Mononuclear cell (primary cell): Measurements from ENCODE around the gene C1orf94. TPM values are rescaled to one million over a fixed set of nuclear protein-coding genes. Genes with fewer than 3 reads are reported as not detected.

Source experiments
- H3K27me3 ChIP-seq: 2 replicates; pipeline ENCODE4 v1.6.0; 2011; ENCODE audit warnings: low read length, control low read depth; ENCODE audit not compliant: insufficient read depth
- H3K4me1 ChIP-seq: 2 replicates; pipeline ENCODE4 v1.5.1; 2011; ENCODE audit warnings: mild to moderate bottlenecking, low read length, control low read depth; ENCODE audit not compliant: insufficient read depth
- H3K4me3 ChIP-seq: 2 replicates; pipeline ENCODE4 v1.5.1; 2011; ENCODE audit warnings: mild to moderate bottlenecking, low read length, moderate library complexity
- H3K9me3 ChIP-seq: 2 replicates; pipeline ENCODE4 v1.5.1; 2011; ENCODE audit warnings: low read depth, mild to moderate bottlenecking, control low read depth, low read length
- total RNA-seq: library from RNA; depleted of rRNA; stranded (reverse); fragments of >200 nt; gene quantifications from one replicate; pipeline ENCODE4 v1.2.3, GENCODE V29; 2012

Gene C1orf94
- total RNA-seq = not detected

DNA sequence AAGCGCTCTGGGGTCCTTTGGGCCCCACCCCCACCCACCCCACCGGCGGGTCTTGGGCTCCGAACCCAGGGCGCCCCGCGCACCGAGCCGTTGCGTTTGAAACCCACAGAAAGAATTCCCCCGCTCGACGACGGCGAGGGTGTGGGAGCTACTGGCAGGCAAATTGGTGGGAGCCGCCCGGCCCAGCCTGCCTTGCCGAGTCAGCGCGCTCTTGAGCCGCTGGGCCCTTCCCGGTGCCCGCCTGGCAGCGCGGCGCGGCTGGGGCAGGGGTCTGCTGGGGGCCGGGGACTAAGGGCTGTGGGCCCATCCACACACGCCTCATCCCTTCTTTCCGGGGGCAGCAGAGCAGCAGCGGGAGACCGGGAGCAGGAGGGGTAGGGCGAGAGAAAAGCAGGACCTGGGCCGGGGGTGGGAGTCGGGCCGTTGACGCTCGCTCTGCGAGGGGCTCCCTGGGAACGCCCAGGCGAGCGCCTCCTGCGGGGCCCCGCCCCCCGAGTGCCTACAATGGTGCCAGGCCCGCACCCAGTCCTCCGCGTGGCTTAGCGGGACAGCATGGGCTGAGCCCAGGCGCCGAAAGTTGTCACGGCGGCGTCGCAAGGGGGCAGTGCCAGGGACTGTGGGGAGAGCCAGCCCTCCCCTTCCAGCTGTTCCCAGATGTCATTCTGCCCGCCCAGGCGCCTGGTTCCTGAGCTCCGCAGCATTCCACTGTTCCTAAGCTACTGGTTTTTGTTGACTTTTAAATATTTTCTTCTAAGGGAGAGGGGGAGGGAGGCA is at the start of gene C1orf94:
Gene C1orf94 (plus strand): TSS at position 78 of the 774 bp plus-strand sequence. CDS start 883 bp downstream, outside the sequence.
- Histone ChIP-seq H3K4me1 (no peaks in the 10 kb centered on the region), H3K9me3 (no peaks in the 10 kb centered on the region), H3K27me3 (peaks cover 28% of the 10 kb centered on the region), H3K4me3 (no peak within 1 kb of the TSS)

GRCh38 chr1:34127006-34128000 is 49.4 kb upstream of the C1orf94 start:
- no peaks in the 10 kb centered on the region for H3K27me3 ChIP-seq
- H3K4me1 ChIP-seq = no peaks in the 10 kb centered on the region
- H3K9me3 ChIP-seq = no peaks in the 10 kb centered on the region
- no peak overlapping the region for H3K4me3 ChIP-seq

- Histone ChIP-seq H3K4me1 (no peaks in the 10 kb centered on the region), H3K9me3 (no peaks in the 10 kb centered on the region), H3K4me3 (no peak overlapping the region)
Observed at GRCh38 chr1:34128186-34128889, 48.4 kb upstream of the C1orf94 start.

DNA sequence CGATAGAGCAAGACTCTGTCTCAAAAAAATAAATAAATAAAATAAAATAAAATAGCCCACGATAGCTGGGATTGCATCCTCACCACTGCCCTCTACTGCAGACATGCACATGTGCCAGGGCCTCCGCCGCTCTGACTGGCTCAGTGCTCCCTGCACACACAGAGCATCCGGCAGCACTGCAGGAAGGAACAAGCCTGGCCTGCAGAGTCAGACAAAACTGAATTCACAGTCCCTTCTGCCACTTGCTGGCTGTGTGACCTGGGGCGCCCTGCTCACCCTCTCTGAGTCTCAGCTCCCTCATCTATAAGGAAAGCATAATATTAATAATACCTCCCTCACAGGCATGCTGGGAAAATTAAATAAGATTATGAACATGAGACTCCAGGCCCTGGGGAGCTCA is 47.1 kb upstream of the C1orf94 start:
- no peaks in the 10 kb centered on the region for H3K9me3 ChIP-seq
- H3K27me3 ChIP-seq = no peaks in the 10 kb centered on the region
- no peaks in the 10 kb centered on the region for H3K4me1 ChIP-seq
- H3K4me3 ChIP-seq = no peak overlapping the region

More at GRCh38 chr1:34128186-34128889, 48.4 kb upstream of the C1orf94 start:
- H3K27me3 ChIP-seq = no peaks in the 10 kb centered on the region

DNA sequence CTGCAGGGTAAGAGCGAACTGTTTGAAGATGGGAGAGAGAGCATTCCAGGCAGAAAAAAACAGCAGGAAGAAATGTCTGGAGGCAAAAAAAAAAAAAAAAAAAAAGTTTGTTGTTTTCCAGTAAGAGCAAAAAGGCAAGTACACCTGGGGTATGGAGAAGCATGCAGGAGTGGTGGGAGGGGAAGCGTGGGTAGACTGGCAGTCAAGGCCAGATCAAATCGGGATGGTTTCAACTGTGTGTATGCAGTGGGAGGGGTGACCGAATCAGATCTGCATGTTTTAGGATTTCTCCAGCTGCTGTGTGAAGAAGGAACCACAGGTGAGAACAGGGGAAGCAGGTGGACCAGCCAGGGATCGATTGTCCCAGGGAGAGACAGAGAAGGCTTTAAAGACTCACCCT is 46.4 kb upstream of the C1orf94 start:
- Histone ChIP-seq H3K4me1 (no peaks in the 10 kb centered on the region), H3K27me3 (no peaks in the 10 kb centered on the region), H3K4me3 (no peak overlapping the region), H3K9me3 (no peaks in the 10 kb centered on the region)

- Histone ChIP-seq H3K27me3 (no peaks in the 10 kb centered on the region), H3K4me3 (no peak overlapping the region), H3K9me3 (no peaks in the 10 kb centered on the region), H3K4me1 (no peaks in the 10 kb centered on the region)
Observed at GRCh38 chr1:34131396-34132160, 45.1 kb upstream of the C1orf94 start.

GRCh38 chr1:34132161-34132420 is 44.6 kb upstream of the C1orf94 start:
- Histone ChIP-seq H3K27me3 (no peaks in the 10 kb centered on the region), H3K4me1 (no peaks in the 10 kb centered on the region), H3K9me3 (no peaks in the 10 kb centered on the region), H3K4me3 (no peak overlapping the region)

GRCh38 chr1:34137411-34137810 is 39.3 kb upstream of the C1orf94 start:
- Histone ChIP-seq H3K9me3 (no peaks in the 10 kb centered on the region), H3K4me1 (no peaks in the 10 kb centered on the region), H3K4me3 (no peak overlapping the region), H3K27me3 (no peaks in the 10 kb centered on the region)

GRCh38 chr1:34140011-34140676 is 36.6 kb upstream of the C1orf94 start:
- no peaks in the 10 kb centered on the region for H3K27me3 ChIP-seq
- H3K9me3 ChIP-seq = no peaks in the 10 kb centered on the region
- H3K4me1 ChIP-seq = no peaks in the 10 kb centered on the region
- no peak overlapping the region for H3K4me3 ChIP-seq

DNA sequence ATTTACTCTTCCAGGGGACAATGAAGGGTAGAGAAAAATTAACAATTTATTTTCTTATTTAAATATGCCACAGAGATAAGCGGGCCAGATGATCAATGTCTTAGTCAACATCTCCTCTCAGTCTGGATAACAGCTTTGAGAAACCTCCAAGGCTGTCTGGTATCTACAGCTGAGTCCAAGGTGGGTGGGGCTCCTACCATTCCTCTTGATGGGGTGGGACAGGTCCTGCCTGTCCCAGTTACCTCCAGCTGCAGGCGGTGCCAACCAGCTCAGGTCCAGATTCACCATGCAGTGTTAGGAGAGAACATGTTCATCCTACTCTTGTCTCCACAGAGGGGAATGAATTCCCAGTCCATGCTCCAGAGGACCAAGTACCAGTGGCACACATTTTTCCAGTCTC is 32.7 kb upstream of the C1orf94 start:
- Histone ChIP-seq H3K27me3 (no peaks in the 10 kb centered on the region), H3K4me3 (no peak overlapping the region), H3K9me3 (no peaks in the 10 kb centered on the region), H3K4me1 (no peaks in the 10 kb centered on the region)

DNA sequence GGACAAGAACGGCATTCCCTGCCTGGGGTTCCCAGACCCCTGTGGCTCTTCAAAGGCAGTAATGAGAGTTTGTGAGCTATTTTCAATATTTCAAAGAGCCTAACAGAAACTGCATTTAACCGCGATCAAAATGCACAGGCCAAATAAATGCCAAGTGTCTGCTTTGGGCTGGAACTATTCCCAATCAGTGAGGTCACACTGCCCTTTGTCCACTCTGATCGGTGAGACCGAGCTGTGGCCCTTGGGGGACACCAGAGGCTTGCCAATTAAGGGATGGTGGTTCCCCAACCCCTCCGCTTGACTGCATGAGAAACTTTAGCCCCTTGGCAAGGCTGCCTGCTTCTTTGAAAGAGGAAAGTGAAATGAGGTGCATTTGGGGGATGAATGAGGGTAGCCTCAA is 31.9 kb upstream of the C1orf94 start:
- Histone ChIP-seq H3K4me3 (no peak overlapping the region), H3K27me3 (no peaks in the 10 kb centered on the region), H3K4me1 (no peaks in the 10 kb centered on the region), H3K9me3 (no peaks in the 10 kb centered on the region)

- Histone ChIP-seq H3K27me3 (no peaks in the 10 kb centered on the region), H3K4me1 (no peaks in the 10 kb centered on the region), H3K9me3 (no peaks in the 10 kb centered on the region), H3K4me3 (no peak overlapping the region)
Observed at GRCh38 chr1:34147301-34147700, 29.4 kb upstream of the C1orf94 start.

- no peaks in the 10 kb centered on the region for H3K27me3 ChIP-seq
- H3K9me3 ChIP-seq = no peaks in the 10 kb centered on the region
- H3K4me1 ChIP-seq = no peaks in the 10 kb centered on the region
Observed at GRCh38 chr1:34149501-34149900, 27.2 kb upstream of the C1orf94 start.

DNA sequence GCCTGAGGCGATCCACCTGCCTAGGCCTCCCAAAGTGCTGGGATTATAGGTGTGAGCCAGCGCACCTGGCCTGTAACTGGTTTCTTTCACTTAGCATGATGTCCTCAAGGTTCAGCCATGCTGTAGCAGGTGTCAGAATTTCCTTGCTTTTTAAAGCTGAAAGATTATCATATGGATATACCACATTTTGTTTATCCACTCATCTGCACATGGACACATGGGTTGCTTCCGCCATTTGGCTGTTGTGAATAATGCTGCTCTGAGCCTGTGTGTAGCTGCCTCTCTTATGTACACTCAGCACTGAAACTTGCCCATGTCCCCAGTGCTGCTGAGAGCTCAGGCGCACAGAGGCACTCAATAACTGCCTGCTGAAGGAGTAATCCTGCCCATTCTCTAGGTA is 23.5 kb upstream of the C1orf94 start:
- Histone ChIP-seq H3K9me3 (no peaks in the 10 kb centered on the region), H3K27me3 (no peaks in the 10 kb centered on the region), H3K4me3 (no peak overlapping the region), H3K4me1 (no peaks in the 10 kb centered on the region)

More at GRCh38 chr1:34149501-34149900, 27.2 kb upstream of the C1orf94 start:
- H3K4me3 ChIP-seq = no peak overlapping the region
